HG02571 (cell line): ENCODE measurements around the gene LAMB2.

ENCODE experiments used
- ATAC-seq: cut with Tn5 transposase; IDR thresholded peaks from one replicate; pipeline ENCODE4 v1.9.1; 2021; ENCODE audit warnings: mild to moderate bottlenecking, moderate library complexity; ENCODE audit not compliant: unreplicated experiment

The LAMB2 gene

DNA sequence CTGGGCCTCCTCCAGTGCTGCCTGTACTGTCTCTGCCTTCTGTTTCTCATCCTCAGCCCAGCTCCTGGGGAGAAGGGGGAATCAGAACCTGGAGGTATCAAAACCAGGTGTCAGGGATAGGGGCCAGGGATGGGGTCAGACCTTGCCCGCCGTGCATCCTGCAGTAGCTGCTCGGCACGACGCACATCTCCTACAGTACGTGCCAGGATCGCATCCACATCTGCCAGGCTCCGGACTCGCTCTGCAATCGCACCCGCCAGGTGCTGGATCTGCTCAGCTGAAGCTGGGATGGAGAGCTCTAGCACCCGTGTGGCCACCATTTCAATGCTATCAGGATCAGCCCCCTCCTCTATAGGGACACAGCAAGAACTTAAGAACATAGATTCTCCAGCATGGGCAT lies 10.8 kb downstream of the LAMB2 start:
- no peak for ATAC-seq

GRCh38 chr3:49121132-49121736 lies 11.6 kb downstream of the LAMB2 start:
- ATAC-seq = no peak

DNA sequence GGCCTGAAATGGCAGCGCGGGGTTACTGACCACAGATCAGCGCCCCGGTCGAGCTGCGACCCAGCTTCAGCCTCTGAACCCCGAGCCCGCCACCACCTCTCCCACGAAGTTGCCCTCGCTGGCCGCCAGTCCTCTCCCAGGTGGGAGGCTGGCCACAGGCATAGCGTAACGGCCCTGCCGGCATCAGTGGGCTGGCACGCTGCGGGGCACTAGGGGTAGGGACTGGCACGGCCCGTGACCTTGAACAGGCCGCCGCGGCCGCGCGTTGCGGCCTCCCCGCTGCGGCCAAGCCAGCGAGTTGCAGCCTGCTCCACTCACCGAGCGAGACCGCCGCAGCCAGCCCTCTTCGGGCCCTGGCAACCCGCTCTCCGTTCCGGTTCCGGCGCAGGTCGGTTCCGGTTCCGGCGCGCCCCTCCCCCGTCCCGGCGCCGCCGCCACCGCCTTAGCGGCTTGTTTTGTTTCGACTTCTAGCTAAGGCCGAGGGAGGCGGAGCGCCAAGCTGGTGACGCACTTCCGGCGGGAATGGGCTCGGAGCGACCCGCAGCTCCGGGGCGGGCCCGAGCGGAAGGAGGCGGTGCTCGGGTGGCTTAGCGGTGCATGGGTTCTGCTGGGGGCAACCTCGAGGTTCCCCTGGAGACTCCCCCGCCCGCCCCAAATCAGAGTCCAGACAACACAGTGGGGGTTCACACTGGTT lies 12.3 kb downstream of the LAMB2 start, which contains the start of gene USP19:
Gene USP19 (minus strand): TSS at position 386 of the 694 bp plus-strand sequence. CDS start 1,678 bp downstream, outside the sequence.
- peak; percentile 89 for ATAC-seq

DNA sequence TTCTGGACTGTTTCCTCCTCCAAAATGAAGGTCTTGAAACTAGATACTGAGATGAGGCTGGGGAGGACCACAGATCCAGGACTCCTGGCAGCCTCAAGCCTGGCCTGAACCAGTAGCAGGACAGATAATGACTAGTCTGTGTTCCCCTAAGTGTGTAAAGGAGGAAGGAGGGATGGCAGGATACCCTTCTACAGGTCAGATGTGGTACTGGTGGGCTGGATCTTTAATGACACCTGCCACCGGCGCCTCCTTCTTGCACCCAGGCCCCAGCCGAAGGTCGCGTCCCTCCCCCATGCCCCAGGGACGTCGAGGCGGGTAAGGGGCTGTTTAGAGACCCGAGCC lies 12.8 kb downstream of the LAMB2 start:
- ATAC-seq = no peak

- ATAC-seq = no peak
These were observed 13.4 kb downstream of the LAMB2 start for GRCh38 chr3:49119439-49119838.

GRCh38 chr3:49119036-49119435 lies 13.8 kb downstream of the LAMB2 start:
- ATAC-seq = no peak

- ATAC-seq = no peak
These were observed 20.6 kb downstream of the LAMB2 start for GRCh38 chr3:49112262-49112661.

GRCh38 chr3:49111347-49111746 lies 21.5 kb downstream of the LAMB2 start:
- ATAC-seq = no peak

DNA sequence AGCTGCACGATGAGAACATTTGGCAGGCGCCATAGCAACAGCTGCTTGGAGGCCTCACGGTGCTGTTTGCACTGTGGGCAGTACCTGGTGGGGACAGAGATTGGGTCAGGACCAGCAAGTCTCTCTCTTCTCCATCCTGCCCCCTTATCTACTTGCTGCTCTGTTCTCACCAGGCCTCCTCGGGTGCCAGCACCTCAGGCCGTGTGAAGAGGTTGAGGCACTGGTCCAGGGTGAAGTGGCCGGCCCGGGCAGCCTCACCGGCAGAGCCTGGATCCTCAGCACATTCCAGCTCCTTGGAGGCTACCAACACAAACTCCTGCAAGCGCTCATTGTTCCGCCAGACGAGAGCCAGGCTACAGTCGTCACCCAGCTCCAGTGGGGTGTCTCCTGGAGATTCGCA lies 22.1 kb downstream of the LAMB2 start:
- no peak for ATAC-seq

DNA sequence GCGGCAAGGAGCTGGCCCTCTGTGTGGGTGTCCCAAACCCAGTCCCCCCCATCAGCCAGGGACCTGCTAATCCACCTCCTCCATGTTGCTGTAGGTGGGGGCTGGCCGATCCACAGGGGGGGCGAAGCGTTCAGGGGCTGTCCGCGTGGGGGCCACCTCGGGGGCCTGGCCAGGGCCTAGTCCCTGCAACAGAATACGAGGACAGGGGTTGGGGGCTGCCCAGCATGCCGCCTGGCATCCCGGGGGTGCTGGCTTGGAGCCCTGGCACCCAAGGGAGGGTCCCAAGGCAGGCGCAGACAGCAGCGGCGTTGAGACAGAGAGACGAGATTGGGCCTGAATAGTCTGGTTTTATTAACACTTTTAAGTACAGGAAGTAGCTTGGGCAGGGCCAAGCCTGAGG lies 24.5 kb downstream of the LAMB2 start:
- ATAC-seq = no peak

GRCh38 chr3:49104427-49105291 lies 28.2 kb downstream of the LAMB2 start, which contains the start of gene QARS1:
QARS1 (minus strand) TSS chr3:49104757; CDS start chr3:49104733, 24 bp downstream.
- ATAC-seq = peak; percentile 82

DNA sequence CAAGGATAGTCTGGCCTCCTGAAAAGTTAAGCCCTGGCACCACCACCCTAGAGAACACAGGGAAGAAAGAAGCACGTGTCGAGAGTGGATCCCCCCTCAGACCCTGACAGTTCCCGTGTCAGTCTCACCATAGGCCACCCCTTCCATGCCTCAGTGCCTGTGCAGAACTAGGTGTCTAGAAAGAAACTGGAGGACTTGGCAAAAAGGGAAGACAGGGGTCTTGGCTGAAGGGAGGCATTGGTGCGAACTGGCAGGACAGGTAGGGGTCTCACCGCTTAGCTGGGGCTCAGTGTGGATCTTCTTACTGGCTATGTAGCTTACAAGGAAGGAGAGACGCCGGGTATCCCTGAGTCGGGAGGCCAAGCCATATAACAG lies 28.8 kb downstream of the LAMB2 start:
- peak; percentile 4 for ATAC-seq

DNA sequence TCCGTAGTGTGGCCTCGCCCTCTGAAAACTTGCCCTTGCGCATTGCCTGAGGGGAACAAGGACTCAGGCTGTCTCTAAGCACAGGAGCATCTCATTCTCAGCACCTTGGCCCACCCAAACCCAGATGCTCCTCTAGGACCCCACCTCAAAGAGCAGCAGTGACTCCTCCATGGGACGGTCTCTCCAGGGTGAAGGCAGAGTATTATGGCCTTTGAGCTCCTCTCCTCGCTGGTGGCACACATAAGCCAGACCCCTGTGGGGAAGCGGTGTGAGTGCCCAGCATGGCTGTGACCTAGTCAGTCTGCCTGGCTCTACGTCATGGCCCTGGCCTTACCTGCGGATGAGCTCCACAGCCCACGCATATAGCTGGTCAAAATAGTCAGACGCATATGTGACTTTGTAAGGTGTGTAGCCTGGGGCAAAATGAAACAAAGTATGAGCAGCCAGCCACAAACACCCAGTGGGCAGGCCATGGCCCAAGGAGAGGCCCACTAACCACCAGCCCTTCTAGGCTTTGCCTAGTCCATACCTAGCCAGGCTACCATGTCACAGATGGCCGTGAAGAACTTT lies 32.7 kb downstream of the LAMB2 start:
- no peak for ATAC-seq

- ATAC-seq = no peak
These were observed 33.8 kb downstream of the LAMB2 start for GRCh38 chr3:49098910-49099630.

GRCh38 chr3:49098429-49098828 lies 34.4 kb downstream of the LAMB2 start:
- ATAC-seq = no peak

DNA sequence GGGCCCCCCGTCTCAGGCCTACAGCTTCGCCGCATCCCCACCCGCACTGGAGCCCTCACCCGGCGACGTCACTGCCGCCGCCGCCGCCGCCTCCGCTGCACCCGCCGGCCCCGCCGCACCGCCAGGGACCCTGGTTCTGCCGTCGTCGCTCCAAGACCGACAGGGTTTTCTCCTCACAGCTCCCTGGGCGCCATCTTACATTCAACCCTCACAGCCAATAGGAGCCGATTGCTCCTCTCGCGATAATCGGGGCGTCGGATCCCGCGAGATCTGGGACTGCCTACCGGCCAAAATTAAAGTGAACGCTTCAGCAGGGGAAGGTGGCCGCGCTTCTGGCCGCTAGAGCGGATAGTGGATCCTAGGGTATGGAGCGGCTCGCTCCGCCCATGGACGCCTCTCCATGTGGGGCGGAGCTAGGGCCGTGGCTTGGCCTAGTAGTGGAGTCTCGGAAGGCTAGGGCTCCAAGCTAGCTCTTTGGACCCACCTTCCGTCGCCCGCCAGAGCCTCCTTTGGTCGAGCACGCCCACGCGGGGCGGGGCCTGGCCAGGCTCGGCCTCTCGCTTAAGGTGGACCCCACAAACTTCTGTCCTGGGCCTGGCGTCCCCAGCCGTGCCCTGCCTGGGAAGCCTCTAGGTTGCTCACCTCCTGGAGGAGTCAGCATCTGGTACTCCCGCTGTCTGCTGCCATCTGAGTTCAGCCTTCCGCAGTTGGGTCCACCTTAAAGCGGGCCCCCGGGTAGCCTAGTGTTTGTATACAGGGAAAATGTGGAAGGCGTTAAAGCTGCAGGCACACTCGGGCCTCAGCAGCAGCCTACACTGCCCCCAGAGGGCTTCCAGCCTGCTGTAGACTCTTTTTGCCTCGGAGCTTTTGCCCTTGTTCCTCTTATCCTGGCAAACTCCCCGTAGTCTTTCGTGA lies 38.7 kb downstream of the LAMB2 start, which contains the start of gene QRICH1:
Gene QRICH1 (minus strand): TSS at position 219 of the 915 bp plus-strand sequence. CDS start 17,054 bp downstream, outside the sequence.
- ATAC-seq = peak; percentile 73

- peak; percentile 35 for ATAC-seq
These were observed 39.7 kb downstream of the LAMB2 start for GRCh38 chr3:49092938-49093852.

GRCh38 chr3:49081429-49081828 lies 51.4 kb downstream of the LAMB2 start:
- no peak for ATAC-seq
